Fibroblast of villous mesenchyme (primary cell): ENCODE data around the gene LRG1. TPM values are rescaled to one million over a fixed set of nuclear protein-coding genes. Genes with fewer than 3 reads are reported as not detected.

ENCODE experiments used
- DNase-seq: peaks from one replicate; pipeline ENCODE4 v3.0.0-alpha.2; 2010; ENCODE audit warnings: low read depth
- H3K4me3 ChIP-seq: 2 replicates; pipeline ENCODE4 v1.5.1; 2011; ENCODE audit warnings: low read depth, mild to moderate bottlenecking, low read length
- CTCF ChIP-seq: IDR thresholded peaks from 2 replicates; pipeline ENCODE4 v1.5.1; 2012; ENCODE audit warnings: low read depth, mild to moderate bottlenecking, low read length; ENCODE audit not compliant: insufficient read depth
- total RNA-seq: library from RNA; depleted of rRNA; stranded (reverse); fragments of >200 nt; gene quantifications from 2 replicates; pipeline ENCODE4 v1.2.3, GENCODE V29; 2012

The LRG1 gene
- total RNA-seq, 1 donor: not detected

GRCh38 chr19:4519521-4520277, 20.1 kb downstream of the LRG1 start:
- TF ChIP-seq CTCF: no peak
- H3K4me3 ChIP-seq: no peak overlapping the region
- DNase-seq: no peak

- TF ChIP-seq CTCF: no peak
- H3K4me3 ChIP-seq: no peak overlapping the region
- no peak for DNase-seq
These were observed 20.7 kb downstream of the LRG1 start for GRCh38 chr19:4519172-4519496.

GRCh38 chr19:4518345-4519171, 21.3 kb downstream of the LRG1 start, which contains the start of gene PLIN4:
PLIN4 (minus strand) TSS chr19:4518486; CDS start chr19:4518272, 214 bp downstream.
- H3K4me3 ChIP-seq: no peak within 1 kb of the TSS
- no peak for TF ChIP-seq CTCF
- DNase-seq: peak; percentile 28

- no peak overlapping the region for H3K4me3 ChIP-seq
- DNase-seq: no peak
- no peak for TF ChIP-seq CTCF
These were observed 22.3 kb downstream of the LRG1 start for GRCh38 chr19:4517451-4518057.

GRCh38 chr19:4516939-4517300, 22.9 kb downstream of the LRG1 start:
- no peak for TF ChIP-seq CTCF
- no peak overlapping the region for H3K4me3 ChIP-seq
- no peak for DNase-seq

- TF ChIP-seq CTCF: no peak
- no peak for DNase-seq
- no peak overlapping the region for H3K4me3 ChIP-seq
These were observed 23.5 kb downstream of the LRG1 start for GRCh38 chr19:4516199-4516938.
